ENCODE data around the gene IGFBP2. TPM values are rescaled to one million over a fixed set of nuclear protein-coding genes. Genes with fewer than 3 reads are reported as not detected.

Gene IGFBP2
- total RNA-seq, 1 experiment from 2014 or later, result 363 TPM

- Histone ChIP-seq H3K23ac (ENCODE audit: insufficient read length, low read depth, low read length) (no peak overlapping the region), H3K4ac (ENCODE audit: low read depth, low read length) (no peak overlapping the region), H3K9me3 (ENCODE audit: control insufficient read depth, low read depth, low read length) (no peaks in the 10 kb centered on the region), H4K8ac (replicated peaks; ENCODE audit: insufficient read length, low read depth, low read length) (no peak overlapping the region), H3K23me2 (ENCODE audit: insufficient read length, low read depth, low read length, poor library complexity, severe bottlenecking) (no peaks in the 10 kb centered on the region), H3K56ac (ENCODE audit: insufficient read length, low read depth, low read length) (no peak overlapping the region), H4K20me1 (ENCODE audit: control insufficient read depth, insufficient read depth, insufficient read length) (no peaks in the 10 kb centered on the region), H3K4me1 (ENCODE audit: insufficient read depth, low read length) (no peaks in the 10 kb centered on the region; the same call in 1 of the 2 replicates), H3K4me2 (ENCODE audit: insufficient read depth, insufficient read length, low read length) (no peak overlapping the region), H3K14ac (ENCODE audit: insufficient read depth, low read length) (no peak overlapping the region), H3K9ac (ENCODE audit: extremely low read depth, insufficient read length, low read length) (no peak overlapping the region), H4K91ac (ENCODE audit: insufficient read length, low read depth, low read length) (no peak overlapping the region), H2BK15ac (ENCODE audit: low read depth, low read length) (no peak overlapping the region), H2BK120ac (ENCODE audit: low read depth, low read length, poor library complexity, severe bottlenecking) (no peak overlapping the region), H4K5ac (ENCODE audit: insufficient read length, low read depth, low read length) (no peak overlapping the region), H3K79me2 (ENCODE audit: insufficient read depth, low read length) (no peaks in the 10 kb centered on the region), H2BK5ac (ENCODE audit: insufficient read length, low read length) (no peak overlapping the region), H2AK5ac (ENCODE audit: insufficient read length, low read length) (no peak overlapping the region), H2BK20ac (ENCODE audit: low read depth, low read length, poor library complexity, severe bottlenecking) (no peak overlapping the region), H3K27ac (ENCODE audit: insufficient read length, low read depth, low read length) (no peak overlapping the region), H3K18ac (ENCODE audit: insufficient read length, low read depth, low read length) (no peak overlapping the region), H2AFZ (ENCODE audit: low read length) (no peak overlapping the region), H3K27me3 (ENCODE audit: insufficient read depth, low read length) (no peaks in the 10 kb centered on the region), H3T11ph (ENCODE audit: low read length) (no peak overlapping the region), H2BK12ac (ENCODE audit: insufficient read length, low read depth, low read length) (no peak overlapping the region), H3K79me1 (ENCODE audit: insufficient read depth, low read depth, low read length, poor library complexity, severe bottlenecking) (no peaks in the 10 kb centered on the region)
- Mint-ChIP-seq H3K4me3 (no peak overlapping the region), H3K27me3 (ENCODE audit: low read depth) (peaks cover 3% of the 10 kb centered on the region), H3K36me3 (ENCODE audit: insufficient read depth in 1 of 3, low read depth in 3 of 3) (no peaks in the 10 kb centered on the region), H3K4me1 (no peaks in the 10 kb centered on the region), H3K27ac (0 out of 7 replicates have a peak overlapping the region, but pooled peaks of 1 of the 3 experiments have one; percentile 69), H3K9me3 (peaks cover 0 to 4% of the 10 kb centered on the region in 2 experiments; a peak in 3 of 5 replicates)
- DNase-seq, result no peak
- no CpG with 5 or more reads among the region's 11 CpGs for WGBS (ENCODE audit: extremely low coverage, insufficient read length, low lambda C conversion rate)
- TF ChIP-seq, protein P1, sequence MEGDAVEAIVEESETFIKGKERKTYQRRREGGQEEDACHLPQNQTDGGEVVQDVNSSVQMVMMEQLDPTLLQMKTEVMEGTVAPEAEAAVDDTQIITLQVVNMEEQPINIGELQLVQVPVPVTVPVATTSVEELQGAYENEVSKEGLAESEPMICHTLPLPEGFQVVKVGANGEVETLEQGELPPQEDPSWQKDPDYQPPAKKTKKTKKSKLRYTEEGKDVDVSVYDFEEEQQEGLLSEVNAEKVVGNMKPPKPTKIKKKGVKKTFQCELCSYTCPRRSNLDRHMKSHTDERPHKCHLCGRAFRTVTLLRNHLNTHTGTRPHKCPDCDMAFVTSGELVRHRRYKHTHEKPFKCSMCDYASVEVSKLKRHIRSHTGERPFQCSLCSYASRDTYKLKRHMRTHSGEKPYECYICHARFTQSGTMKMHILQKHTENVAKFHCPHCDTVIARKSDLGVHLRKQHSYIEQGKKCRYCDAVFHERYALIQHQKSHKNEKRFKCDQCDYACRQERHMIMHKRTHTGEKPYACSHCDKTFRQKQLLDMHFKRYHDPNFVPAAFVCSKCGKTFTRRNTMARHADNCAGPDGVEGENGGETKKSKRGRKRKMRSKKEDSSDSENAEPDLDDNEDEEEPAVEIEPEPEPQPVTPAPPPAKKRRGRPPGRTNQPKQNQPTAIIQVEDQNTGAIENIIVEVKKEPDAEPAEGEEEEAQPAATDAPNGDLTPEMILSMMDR (conservative IDR thresholded peaks at IDR 0.05), result no peak
Measured at GRCh38 chr2:216710551-216711301, 77.5 kb downstream of the IGFBP2 start.
